Measurements from ENCODE around the gene APOC1.
"Not testable (repeated sequence)": the region's sequence is repeated elsewhere in the genome, so short reads cannot be mapped to it uniquely, and the experiment has no call there.

APOC1 gene

GRCh38 chr19:44889830-44890365 is 24.5 kb upstream of the APOC1 start:
- DNase-seq (ENCODE audit: low read depth) = no peak

DNA sequence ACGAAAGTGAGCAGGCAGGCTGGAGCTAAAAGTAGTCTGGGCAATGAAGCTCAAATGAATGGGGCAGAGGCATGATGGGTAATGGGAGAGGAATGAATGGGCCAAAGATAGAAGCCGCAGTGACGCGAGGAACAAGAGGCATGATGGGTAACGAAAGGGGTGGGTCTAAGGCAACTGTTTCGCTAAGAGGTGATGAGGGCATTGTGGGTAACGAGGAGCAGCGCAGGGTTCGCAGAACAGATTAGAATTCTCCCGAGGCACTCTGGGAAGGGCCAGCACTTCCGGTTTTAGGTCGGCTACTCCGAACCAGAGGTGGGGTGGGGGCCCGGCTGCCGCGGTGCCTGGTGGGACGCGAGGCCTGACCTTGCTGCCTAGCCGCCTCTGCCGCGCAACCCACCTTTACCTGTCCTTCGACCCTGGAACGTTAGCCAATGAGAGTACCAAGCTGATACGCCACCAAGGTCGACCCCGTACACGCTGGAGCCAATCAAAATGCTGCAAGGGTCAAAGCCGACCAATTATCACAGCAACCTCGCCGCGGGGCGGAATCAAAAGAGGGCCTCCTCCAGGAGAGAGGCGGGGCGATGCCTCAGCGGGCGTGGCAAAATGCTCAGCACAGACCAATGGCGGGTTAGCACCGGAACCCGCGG is 23.9 kb upstream of the APOC1 start:
- DNase-seq (ENCODE audit: low read depth) = no peak

- DNase-seq (ENCODE audit: low read depth) = peak; percentile 100
Measured at GRCh38 chr19:44891016-44891882, 23.2 kb upstream of the APOC1 start, which contains the start of gene TOMM40. TSS of gene TOMM40 (plus strand) at chr19:44891254. CDS start at chr19:44891416, 162 bp downstream.

GRCh38 chr19:44892932-44893331 is 21.5 kb upstream of the APOC1 start:
- no peak for DNase-seq (ENCODE audit: low read depth)

DNA sequence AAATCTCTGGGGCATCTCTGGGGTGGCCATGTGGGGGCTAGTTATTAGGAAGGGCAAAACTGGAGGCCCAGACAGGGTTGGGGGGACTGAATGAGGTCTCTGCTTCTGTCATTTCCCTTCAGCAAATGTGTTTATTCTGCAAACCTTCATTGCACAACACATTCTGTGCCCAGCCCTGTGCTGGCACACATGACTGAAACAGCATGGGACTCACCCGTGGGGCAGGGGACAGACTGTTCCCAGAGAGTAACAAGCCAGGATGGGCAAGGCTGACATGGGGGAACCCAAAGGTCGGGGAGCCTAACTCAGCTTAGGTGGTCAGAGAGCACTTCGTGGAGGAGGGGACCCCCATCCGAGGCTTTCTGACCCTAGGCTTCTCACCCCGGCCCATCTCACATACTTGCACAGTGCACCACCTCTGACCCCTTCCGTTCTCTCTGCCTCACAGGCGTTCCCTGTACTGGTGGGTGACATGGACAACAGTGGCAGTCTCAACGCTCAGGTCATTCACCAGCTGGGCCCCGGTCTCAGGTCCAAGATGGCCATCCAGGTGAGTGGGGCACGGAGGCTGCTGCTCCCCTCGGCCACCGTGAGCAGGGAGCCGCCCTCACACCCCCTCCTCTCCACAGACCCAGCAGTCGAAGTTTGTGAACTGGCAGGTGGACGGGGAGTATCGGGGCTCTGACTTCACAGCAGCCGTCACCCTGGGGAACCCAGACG is 20.9 kb upstream of the APOC1 start:
- DNase-seq (ENCODE audit: low read depth) = no peak

DNA sequence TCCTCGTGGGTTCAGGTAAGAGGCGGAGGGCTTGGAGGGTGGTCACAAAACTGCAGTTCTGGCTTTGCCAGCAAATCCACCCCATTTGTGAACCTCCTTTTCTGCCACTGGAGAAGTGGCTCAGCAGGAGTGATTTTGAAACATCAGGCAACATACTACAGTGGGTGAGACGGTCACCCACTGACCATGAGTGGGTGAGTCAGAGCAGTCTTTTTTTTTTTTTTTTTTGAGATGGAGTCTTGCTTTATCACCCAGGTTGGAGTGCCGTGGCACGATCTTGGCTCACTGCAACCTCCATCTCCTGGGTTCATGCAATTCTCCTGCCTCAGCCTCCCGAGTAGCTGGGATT is 20.4 kb upstream of the APOC1 start:
- DNase-seq (ENCODE audit: low read depth) = no peak

DNA sequence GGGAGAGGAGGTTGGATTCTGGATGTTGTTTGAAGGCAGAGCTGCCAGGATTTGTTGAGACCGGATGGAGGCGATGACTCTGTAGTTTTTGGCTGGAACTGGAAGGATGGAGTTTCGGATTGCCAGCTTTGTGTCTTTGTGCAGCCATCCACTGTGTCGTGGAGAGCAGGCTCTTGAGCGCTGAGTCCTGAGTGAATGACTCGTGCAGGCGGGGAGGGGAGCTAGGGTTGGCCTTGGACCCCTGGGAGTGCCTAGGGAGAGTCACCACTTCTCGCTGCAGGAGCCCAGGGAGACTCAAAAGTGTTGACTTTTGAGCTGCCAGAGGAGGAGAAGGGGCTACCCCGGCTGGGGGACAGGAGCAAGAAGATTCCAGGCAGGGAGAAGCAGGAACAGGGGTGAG is 19.5 kb upstream of the APOC1 start:
- DNase-seq (ENCODE audit: low read depth) = no peak

GRCh38 chr19:44897835-44898234 is 16.6 kb upstream of the APOC1 start:
- DNase-seq (ENCODE audit: low read depth) = no peak

GRCh38 chr19:44900328-44901244 is 13.8 kb upstream of the APOC1 start:
- no peak for DNase-seq (ENCODE audit: low read depth)

- DNase-seq (ENCODE audit: low read depth) = no peak
Measured at GRCh38 chr19:44903216-44903601, 11.2 kb upstream of the APOC1 start.

DNA sequence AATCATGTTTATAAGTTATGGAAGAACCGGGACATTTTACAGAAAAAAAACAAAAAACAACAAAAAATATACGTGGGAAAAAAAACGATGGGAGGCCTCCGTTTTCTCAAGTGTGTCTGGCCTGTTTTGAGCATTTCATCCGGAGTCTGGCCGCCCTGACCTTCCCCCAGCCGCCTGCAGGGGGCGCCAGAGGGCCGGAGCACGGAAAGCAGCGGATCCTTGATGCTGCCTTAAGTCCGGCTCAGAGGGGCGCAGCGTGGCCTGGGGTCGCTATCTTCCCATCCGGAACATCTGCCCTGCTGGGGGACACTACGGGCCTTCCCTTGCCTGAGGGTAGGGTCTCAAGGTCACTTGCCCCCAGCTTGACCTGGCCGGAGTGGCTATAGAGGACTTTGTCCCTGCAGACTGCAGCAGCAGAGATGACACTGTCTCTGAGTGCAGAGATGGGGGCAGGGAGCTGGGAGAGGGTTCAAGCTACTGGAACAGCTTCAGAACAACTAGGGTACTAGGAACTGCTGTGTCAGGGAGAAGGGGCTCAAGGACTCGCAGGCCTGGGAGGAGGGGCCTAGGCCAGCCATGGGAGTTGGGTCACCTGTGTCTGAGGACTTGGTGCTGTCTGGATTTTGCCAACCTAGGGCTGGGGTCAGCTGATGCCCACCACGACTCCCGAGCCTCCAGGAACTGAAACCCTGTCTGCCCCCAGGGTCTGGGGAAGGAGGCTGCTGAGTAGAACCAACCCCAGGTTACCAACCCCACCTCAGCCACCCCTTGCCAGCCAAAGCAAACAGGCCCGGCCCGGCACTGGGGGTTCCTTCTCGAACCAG is 10.6 kb upstream of the APOC1 start:
- DNase-seq (ENCODE audit: low read depth) = peak; percentile 63

- no peak for DNase-seq (ENCODE audit: low read depth)
Measured at GRCh38 chr19:44904426-44904994, 9.9 kb upstream of the APOC1 start.

GRCh38 chr19:44905437-44906160 is 8.8 kb upstream of the APOC1 start, which contains the start of gene APOE:
TSS of gene APOE (plus strand) at chr19:44905796. CDS start at chr19:44906625, 829 bp downstream.
- DNase-seq (ENCODE audit: low read depth) = no peak

DNA sequence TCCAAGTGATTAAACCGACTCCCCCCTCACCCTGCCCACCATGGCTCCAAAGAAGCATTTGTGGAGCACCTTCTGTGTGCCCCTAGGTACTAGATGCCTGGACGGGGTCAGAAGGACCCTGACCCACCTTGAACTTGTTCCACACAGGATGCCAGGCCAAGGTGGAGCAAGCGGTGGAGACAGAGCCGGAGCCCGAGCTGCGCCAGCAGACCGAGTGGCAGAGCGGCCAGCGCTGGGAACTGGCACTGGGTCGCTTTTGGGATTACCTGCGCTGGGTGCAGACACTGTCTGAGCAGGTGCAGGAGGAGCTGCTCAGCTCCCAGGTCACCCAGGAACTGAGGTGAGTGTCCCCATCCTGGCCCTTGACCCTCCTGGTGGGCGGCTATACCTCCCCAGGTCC is 6.8 kb upstream of the APOC1 start:
- DNase-seq (ENCODE audit: low read depth) = no peak

GRCh38 chr19:44908074-44908835 is 6.2 kb upstream of the APOC1 start:
- DNase-seq (ENCODE audit: low read depth) = no peak

DNA sequence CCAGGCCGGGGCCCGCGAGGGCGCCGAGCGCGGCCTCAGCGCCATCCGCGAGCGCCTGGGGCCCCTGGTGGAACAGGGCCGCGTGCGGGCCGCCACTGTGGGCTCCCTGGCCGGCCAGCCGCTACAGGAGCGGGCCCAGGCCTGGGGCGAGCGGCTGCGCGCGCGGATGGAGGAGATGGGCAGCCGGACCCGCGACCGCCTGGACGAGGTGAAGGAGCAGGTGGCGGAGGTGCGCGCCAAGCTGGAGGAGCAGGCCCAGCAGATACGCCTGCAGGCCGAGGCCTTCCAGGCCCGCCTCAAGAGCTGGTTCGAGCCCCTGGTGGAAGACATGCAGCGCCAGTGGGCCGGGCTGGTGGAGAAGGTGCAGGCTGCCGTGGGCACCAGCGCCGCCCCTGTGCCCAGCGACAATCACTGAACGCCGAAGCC is 5.6 kb upstream of the APOC1 start:
- DNase-seq (ENCODE audit: low read depth) = no peak

GRCh38 chr19:44909775-44910174 is 4.6 kb upstream of the APOC1 start:
- no peak for DNase-seq (ENCODE audit: low read depth)

GRCh38 chr19:44911896-44912295 is 2.5 kb upstream of the APOC1 start:
- not testable (repeated sequence) for DNase-seq (ENCODE audit: low read depth)

- DNase-seq (ENCODE audit: low read depth) = no peak
Measured at GRCh38 chr19:44912854-44913253, 1.6 kb upstream of the APOC1 start.

All from activated T-cell treated with anti-CD3 and anti-CD28 coated beads for 24 hours (primary cell).